ENCODE results near the gene CYFIP2.

CYFIP2 gene

DNA sequence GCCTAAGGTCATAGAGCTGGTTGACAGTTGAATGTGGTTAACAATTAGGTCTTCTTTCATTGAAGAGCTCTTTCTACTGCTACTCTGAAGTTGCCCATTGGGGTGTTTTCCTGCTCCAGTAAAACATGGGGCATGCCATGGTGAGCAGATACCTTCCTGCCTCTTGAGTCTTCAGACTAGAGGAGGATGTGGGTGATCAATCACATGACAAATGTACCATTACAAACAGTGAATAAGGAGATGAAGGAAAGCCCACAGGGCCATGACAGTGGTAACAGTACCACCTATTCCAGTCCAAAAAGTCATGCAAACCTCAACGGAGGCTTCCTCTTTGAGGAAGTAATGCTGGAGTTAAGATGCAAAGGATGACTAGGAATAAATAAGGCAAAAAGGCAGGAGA, 73.5 kb downstream of the CYFIP2 start:
- no peak for ATAC-seq
- TF ChIP-seq OSR1 (CRISPR knock-in tag; IDR thresholded peaks at IDR 0.05) (no peak), PPARA (CRISPR knock-in tag; IDR thresholded peaks at IDR 0.05; ENCODE audit: borderline replicate concordance) (no peak), ARNTL (CRISPR knock-in tag; IDR thresholded peaks at IDR 0.05; ENCODE audit: borderline replicate concordance, low read depth) (no peak), TOX (CRISPR knock-in tag; IDR thresholded peaks at IDR 0.05; ENCODE audit: borderline replicate concordance) (no peak), CSRNP3 (CRISPR knock-in tag; IDR thresholded peaks at IDR 0.05) (no peak)
- TF ChIP-seq, protein P1, sequence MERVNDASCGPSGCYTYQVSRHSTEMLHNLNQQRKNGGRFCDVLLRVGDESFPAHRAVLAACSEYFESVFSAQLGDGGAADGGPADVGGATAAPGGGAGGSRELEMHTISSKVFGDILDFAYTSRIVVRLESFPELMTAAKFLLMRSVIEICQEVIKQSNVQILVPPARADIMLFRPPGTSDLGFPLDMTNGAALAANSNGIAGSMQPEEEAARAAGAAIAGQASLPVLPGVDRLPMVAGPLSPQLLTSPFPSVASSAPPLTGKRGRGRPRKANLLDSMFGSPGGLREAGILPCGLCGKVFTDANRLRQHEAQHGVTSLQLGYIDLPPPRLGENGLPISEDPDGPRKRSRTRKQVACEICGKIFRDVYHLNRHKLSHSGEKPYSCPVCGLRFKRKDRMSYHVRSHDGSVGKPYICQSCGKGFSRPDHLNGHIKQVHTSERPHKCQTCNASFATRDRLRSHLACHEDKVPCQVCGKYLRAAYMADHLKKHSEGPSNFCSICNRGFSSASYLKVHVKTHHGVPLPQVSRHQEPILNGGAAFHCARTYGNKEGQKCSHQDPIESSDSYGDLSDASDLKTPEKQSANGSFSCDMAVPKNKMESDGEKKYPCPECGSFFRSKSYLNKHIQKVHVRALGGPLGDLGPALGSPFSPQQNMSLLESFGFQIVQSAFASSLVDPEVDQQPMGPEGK (CRISPR knock-in tag; IDR thresholded peaks at IDR 0.05; ENCODE audit: borderline replicate concordance) = no peak
- TF ChIP-seq, protein P2, sequence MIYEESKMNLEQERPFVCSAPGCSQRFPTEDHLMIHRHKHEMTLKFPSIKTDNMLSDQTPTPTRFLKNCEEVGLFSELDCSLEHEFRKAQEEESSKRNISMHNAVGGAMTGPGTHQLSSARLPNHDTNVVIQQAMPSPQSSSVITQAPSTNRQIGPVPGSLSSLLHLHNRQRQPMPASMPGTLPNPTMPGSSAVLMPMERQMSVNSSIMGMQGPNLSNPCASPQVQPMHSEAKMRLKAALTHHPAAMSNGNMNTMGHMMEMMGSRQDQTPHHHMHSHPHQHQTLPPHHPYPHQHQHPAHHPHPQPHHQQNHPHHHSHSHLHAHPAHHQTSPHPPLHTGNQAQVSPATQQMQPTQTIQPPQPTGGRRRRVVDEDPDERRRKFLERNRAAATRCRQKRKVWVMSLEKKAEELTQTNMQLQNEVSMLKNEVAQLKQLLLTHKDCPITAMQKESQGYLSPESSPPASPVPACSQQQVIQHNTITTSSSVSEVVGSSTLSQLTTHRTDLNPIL (CRISPR knock-in tag; IDR thresholded peaks at IDR 0.05; ENCODE audit: low read depth) = no peak

GRCh38 chr5:157342822-157343402, 77.0 kb downstream of the CYFIP2 start:
- TF ChIP-seq ZC3H10 (CRISPR knock-in tag; IDR thresholded peaks at IDR 0.05) = no peak
- no peak for TF ChIP-seq ZNF70 (CRISPR knock-in tag; IDR thresholded peaks at IDR 0.05)
- no peak for TF ChIP-seq ISL1 (CRISPR knock-in tag; IDR thresholded peaks at IDR 0.05)
- TF ChIP-seq GLIS3 (CRISPR knock-in tag; IDR thresholded peaks at IDR 0.05) = no peak
- TF ChIP-seq, protein P1 (CRISPR knock-in tag; IDR thresholded peaks at IDR 0.05; ENCODE audit: borderline replicate concordance) = no peak
- no peak for TF ChIP-seq TOX (CRISPR knock-in tag; IDR thresholded peaks at IDR 0.05; ENCODE audit: borderline replicate concordance)
- ATAC-seq = peak; percentile 91

- no peak for TF ChIP-seq ZNF70 (CRISPR knock-in tag; IDR thresholded peaks at IDR 0.05)
- no peak for TF ChIP-seq ISL1 (CRISPR knock-in tag; IDR thresholded peaks at IDR 0.05)
- TF ChIP-seq ZC3H10 (CRISPR knock-in tag; IDR thresholded peaks at IDR 0.05) = no peak
- no peak for TF ChIP-seq OSR1 (CRISPR knock-in tag; IDR thresholded peaks at IDR 0.05)
- TF ChIP-seq BACH2 (CRISPR knock-in tag; IDR thresholded peaks at IDR 0.05; ENCODE audit: borderline replicate concordance) = no peak
- TF ChIP-seq CSDC2 (CRISPR knock-in tag; IDR thresholded peaks at IDR 0.05) = no peak
- no peak for TF ChIP-seq CSRNP3 (CRISPR knock-in tag; IDR thresholded peaks at IDR 0.05)
- TF ChIP-seq GLIS3 (CRISPR knock-in tag; IDR thresholded peaks at IDR 0.05) = no peak
- TF ChIP-seq, protein P3, sequence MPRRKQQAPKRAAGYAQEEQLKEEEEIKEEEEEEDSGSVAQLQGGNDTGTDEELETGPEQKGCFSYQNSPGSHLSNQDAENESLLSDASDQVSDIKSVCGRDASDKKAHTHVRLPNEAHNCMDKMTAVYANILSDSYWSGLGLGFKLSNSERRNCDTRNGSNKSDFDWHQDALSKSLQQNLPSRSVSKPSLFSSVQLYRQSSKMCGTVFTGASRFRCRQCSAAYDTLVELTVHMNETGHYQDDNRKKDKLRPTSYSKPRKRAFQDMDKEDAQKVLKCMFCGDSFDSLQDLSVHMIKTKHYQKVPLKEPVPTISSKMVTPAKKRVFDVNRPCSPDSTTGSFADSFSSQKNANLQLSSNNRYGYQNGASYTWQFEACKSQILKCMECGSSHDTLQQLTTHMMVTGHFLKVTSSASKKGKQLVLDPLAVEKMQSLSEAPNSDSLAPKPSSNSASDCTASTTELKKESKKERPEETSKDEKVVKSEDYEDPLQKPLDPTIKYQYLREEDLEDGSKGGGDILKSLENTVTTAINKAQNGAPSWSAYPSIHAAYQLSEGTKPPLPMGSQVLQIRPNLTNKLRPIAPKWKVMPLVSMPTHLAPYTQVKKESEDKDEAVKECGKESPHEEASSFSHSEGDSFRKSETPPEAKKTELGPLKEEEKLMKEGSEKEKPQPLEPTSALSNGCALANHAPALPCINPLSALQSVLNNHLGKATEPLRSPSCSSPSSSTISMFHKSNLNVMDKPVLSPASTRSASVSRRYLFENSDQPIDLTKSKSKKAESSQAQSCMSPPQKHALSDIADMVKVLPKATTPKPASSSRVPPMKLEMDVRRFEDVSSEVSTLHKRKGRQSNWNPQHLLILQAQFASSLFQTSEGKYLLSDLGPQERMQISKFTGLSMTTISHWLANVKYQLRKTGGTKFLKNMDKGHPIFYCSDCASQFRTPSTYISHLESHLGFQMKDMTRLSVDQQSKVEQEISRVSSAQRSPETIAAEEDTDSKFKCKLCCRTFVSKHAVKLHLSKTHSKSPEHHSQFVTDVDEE (CRISPR knock-in tag; IDR thresholded peaks at IDR 0.05) = no peak
- TF ChIP-seq POU6F1 (CRISPR knock-in tag; IDR thresholded peaks at IDR 0.05; ENCODE audit: borderline replicate concordance, low read depth) = no peak
- no peak for TF ChIP-seq ZFP30 (CRISPR knock-in tag; IDR thresholded peaks at IDR 0.05)
- no peak for TF ChIP-seq SNAI2 (CRISPR knock-in tag; IDR thresholded peaks at IDR 0.05)
- TF ChIP-seq TOX (CRISPR knock-in tag; IDR thresholded peaks at IDR 0.05; ENCODE audit: borderline replicate concordance) = no peak
- TF ChIP-seq ARNTL (CRISPR knock-in tag; IDR thresholded peaks at IDR 0.05; ENCODE audit: borderline replicate concordance, low read depth) = no peak
- TF ChIP-seq, protein P2 (CRISPR knock-in tag; IDR thresholded peaks at IDR 0.05; ENCODE audit: low read depth) = no peak
- TF ChIP-seq ZNF8 (CRISPR knock-in tag; IDR thresholded peaks at IDR 0.05) = no peak
- ATAC-seq = no peak
Measured at GRCh38 chr5:157343842-157344790, 78.2 kb downstream of the CYFIP2 start.

All from SK-N-SH treated with all-trans-retinoic acid at 6 μM for 48 hours (cell line).